BE2C (cell line): ENCODE data around the gene SPDYC.

Experiments
- DNase-seq: peaks from one replicate; pipeline ENCODE4 v3.0.0-alpha.2; 2020
- H3K27me3 ChIP-seq: fragments of 250-450 bp; sonication (Bioruptor Pico); 2 replicates; pipeline ENCODE4 v1.5.1; 2020; ENCODE audit warnings: mild to moderate bottlenecking
- H3K36me3 ChIP-seq: fragments of 250-450 bp; sonication (Bioruptor Pico); 2 replicates; pipeline ENCODE4 v1.5.1; 2020; ENCODE audit warnings: mild to moderate bottlenecking
- H3K4me1 ChIP-seq: fragments of 250-450 bp; sonication (Bioruptor Pico); 2 replicates; pipeline ENCODE4 v1.5.1; 2020
- H3K4me3 ChIP-seq: 2 replicates; pipeline ENCODE4 v1.5.1; 2011; ENCODE audit warnings: low read depth, low read length
- H3K9me3 ChIP-seq: fragments of 250-450 bp; sonication (Bioruptor Pico); 2 replicates; pipeline ENCODE4 v1.5.1; 2020
- TF ChIP-seq, protein P1 (sequence below): IDR thresholded peaks from 2 replicates; pipeline ENCODE4 v1.5.1; 2012; ENCODE audit warnings: mild to moderate bottlenecking, low read depth, low read length

Gene SPDYC

DNA sequence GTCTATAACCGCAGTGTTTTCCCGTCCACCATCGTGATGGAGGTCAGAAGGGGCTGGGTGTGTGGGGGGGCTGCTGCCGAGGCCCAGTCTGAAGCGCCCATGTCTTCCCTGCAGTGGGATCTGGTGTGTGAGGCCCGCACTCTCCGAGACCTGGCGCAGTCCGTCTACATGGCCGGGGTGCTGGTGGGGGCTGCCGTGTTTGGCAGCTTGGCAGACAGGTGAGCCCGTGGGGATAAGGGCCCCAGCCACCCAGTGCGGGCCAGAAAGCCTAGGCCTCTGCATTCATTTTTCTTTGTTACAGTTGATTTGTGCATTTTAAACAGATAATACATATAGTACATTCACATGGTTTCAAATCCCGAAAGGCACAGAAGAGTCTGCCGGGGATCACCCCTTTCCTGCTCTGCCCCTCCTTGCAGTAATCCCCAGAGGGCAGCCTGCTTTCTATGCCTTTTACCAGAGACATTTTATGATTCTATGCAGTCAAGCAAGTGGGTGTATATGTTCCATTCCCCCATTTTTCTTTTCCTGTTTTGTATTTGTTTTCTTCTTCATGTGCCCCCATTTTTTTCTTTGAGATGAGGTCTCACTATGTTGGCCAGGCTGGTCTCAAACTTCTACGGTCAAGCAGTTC is 44.3 kb downstream of the SPDYC start:
- no peaks in the 10 kb centered on the region for H3K36me3 ChIP-seq
- H3K4me1 ChIP-seq, result no peaks in the 10 kb centered on the region
- TF ChIP-seq, protein P1, sequence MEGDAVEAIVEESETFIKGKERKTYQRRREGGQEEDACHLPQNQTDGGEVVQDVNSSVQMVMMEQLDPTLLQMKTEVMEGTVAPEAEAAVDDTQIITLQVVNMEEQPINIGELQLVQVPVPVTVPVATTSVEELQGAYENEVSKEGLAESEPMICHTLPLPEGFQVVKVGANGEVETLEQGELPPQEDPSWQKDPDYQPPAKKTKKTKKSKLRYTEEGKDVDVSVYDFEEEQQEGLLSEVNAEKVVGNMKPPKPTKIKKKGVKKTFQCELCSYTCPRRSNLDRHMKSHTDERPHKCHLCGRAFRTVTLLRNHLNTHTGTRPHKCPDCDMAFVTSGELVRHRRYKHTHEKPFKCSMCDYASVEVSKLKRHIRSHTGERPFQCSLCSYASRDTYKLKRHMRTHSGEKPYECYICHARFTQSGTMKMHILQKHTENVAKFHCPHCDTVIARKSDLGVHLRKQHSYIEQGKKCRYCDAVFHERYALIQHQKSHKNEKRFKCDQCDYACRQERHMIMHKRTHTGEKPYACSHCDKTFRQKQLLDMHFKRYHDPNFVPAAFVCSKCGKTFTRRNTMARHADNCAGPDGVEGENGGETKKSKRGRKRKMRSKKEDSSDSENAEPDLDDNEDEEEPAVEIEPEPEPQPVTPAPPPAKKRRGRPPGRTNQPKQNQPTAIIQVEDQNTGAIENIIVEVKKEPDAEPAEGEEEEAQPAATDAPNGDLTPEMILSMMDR, result no peak
- no peak overlapping the region for H3K4me3 ChIP-seq
- DNase-seq, result no peak
- no peaks in the 10 kb centered on the region for H3K9me3 ChIP-seq
- H3K27me3 ChIP-seq, result no peaks in the 10 kb centered on the region

DNA sequence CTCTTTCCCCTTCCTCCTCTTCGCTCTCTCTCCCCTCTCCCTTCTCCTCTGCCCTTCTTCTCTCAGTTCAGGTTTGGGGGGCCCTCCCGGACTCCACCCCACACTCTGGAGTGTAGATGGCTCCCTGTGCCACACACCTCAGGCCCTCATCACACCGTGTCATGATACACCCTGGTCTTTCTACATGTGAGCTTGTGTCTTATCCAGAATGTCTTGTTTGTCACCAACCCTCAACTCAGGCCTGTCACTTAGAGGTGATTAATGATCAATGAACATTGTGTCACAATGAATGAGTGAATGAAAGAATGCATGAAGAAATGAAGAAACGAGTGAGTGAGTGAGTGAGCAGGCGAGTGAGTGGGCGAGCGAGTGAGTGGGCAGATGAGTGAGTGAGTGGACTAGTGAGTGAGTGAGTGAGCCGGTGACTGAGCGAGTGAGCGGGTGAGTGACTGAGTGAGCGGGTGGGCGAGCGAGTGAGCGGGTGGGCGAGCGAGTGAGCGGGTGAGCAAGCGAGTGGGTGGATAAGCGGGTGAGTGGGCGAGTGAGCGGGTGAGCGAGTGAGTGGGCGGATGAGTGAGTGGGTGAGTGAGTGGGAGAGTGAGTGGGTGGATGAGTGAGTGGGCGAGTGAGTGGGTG is 45.5 kb downstream of the SPDYC start:
- DNase-seq, result no peak
- TF ChIP-seq, protein P1, result no peak
- Histone ChIP-seq H3K9me3 (no peaks in the 10 kb centered on the region), H3K36me3 (no peaks in the 10 kb centered on the region), H3K27me3 (no peaks in the 10 kb centered on the region), H3K4me1 (no peaks in the 10 kb centered on the region), H3K4me3 (no peak overlapping the region)

DNA sequence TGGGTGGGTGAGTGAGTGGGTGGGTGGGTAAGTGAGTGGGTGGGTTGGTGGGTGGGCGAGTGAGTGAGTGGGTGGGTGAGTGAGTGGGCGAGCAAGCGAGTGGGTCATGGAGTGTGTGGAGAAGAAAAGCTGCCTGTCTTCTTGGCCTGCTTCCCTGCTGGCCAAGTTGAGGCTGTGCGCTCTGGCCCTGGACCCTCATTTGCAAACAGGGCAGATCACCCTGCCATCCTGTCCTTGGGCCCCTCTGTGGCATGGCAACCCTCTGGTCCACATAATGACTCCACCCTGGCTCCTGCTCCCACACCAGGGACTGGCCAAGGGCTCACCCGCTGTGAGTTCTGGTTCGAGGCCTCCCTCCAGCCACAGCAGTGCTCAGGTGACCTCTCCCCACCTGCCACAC is 46.8 kb downstream of the SPDYC start:
- Histone ChIP-seq H3K36me3 (no peaks in the 10 kb centered on the region), H3K9me3 (no peaks in the 10 kb centered on the region), H3K4me3 (no peak overlapping the region), H3K4me1 (no peaks in the 10 kb centered on the region), H3K27me3 (no peaks in the 10 kb centered on the region)
- DNase-seq, result no peak
- TF ChIP-seq, protein P1, result no peak

DNA sequence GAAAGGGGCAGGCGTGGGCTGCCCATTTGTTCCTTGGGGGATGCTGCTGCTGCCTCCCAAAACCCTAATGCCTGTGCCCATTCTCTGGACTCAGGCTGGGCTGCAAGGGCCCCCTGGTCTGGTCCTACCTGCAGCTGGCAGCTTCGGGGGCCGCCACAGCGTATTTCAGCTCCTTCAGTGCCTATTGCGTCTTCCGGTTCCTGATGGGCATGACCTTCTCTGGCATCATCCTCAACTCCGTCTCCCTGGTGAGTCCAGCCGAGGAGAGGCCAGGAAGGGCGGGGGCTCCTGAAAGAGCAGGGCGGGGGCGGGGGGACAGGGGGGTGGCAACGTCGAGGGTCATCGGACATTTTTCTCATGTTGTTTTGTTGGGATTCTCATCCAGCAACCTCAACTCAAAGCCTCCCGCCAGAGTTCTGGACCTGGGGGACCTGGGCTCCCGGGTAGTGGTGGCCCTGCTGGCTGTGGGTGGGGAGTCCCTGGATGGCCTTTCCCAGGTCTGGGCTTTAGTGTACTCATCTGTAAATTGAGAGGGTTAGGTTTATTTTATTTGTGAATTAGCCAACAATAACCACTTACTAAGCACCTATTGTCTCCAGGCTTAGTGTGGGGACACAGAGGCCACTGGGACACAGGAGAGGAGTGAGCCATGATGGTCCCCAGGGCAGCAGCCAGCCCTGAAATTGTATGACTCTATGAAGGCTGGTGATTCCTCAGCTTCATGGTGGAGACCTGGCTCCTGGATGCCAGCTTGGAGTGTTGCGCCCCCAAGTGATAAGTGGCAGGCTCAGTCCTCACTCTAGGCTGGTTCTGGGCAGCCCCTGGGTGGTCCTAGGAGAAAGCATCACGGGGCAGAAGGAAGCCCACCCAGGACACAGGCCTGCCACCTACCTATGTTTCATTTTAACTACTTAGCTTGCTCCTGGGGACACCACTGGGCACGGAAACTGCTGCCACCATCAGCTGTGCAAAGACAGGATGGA is 47.7 kb downstream of the SPDYC start:
- H3K4me3 ChIP-seq, result no peak overlapping the region
- TF ChIP-seq, protein P1, result no peak
- H3K27me3 ChIP-seq, result no peaks in the 10 kb centered on the region
- no peaks in the 10 kb centered on the region for H3K9me3 ChIP-seq
- no peak for DNase-seq
- no peaks in the 10 kb centered on the region for H3K4me1 ChIP-seq
- H3K36me3 ChIP-seq, result no peaks in the 10 kb centered on the region

DNA sequence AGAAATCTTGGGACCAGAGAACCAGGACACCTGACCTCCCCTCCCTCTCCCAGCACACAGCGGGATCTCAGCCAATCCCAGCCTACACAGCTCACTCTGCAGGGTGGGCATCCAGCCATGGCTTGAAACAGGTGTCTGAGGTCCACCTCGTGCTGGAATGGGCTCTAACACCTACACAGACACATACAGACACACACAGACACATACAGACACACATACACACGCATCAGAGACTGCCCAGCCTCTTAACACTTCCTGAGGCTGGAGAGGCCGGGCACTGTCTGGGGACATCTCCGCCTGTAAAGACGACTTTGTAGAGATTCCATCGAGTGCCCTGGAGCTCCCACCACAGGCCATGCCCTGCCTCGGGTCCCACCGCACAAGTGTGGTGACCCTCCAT is 48.4 kb downstream of the SPDYC start:
- H3K36me3 ChIP-seq, result no peaks in the 10 kb centered on the region
- H3K4me1 ChIP-seq, result no peaks in the 10 kb centered on the region
- no peak overlapping the region for H3K4me3 ChIP-seq
- DNase-seq, result no peak
- TF ChIP-seq, protein P1, result no peak
- no peaks in the 10 kb centered on the region for H3K9me3 ChIP-seq
- H3K27me3 ChIP-seq, result no peaks in the 10 kb centered on the region
